Measurements from ENCODE around the gene SOX4. TPM values are rescaled to one million over a fixed set of nuclear protein-coding genes. Genes with fewer than 3 reads are reported as not detected.

SOX4 gene
- total RNA-seq, 4 donors from 2014 or later: 5.2 to 9.3 (median 8.1) TPM

DNA sequence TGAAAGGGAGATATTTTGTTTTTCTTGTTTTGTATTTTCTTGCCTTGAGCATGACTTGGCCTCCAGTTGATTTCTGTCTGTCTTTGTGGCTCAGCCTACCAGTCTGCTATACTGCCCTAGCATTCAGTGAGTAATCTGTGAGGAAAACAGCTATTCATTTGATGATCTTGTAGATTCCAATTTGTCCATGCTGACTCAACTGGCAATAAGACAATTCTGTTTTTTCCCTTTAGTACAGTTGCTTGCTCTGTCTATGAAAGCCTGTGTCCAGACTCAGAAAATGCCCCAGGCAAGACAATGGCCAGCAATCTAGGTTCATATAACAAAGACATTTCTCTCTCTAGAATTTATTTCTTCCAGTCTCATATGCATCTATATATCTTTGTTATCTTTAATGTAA is 10.9 kb upstream of the SOX4 start:
- TF ChIP-seq POLR2A (IDR thresholded peaks at IDR 0.05): no peak
- TF ChIP-seq, protein P1, sequence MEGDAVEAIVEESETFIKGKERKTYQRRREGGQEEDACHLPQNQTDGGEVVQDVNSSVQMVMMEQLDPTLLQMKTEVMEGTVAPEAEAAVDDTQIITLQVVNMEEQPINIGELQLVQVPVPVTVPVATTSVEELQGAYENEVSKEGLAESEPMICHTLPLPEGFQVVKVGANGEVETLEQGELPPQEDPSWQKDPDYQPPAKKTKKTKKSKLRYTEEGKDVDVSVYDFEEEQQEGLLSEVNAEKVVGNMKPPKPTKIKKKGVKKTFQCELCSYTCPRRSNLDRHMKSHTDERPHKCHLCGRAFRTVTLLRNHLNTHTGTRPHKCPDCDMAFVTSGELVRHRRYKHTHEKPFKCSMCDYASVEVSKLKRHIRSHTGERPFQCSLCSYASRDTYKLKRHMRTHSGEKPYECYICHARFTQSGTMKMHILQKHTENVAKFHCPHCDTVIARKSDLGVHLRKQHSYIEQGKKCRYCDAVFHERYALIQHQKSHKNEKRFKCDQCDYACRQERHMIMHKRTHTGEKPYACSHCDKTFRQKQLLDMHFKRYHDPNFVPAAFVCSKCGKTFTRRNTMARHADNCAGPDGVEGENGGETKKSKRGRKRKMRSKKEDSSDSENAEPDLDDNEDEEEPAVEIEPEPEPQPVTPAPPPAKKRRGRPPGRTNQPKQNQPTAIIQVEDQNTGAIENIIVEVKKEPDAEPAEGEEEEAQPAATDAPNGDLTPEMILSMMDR (IDR thresholded peaks at IDR 0.05): no peak
- TF ChIP-seq EP300 (IDR thresholded peaks at IDR 0.05): no peak
- peaks cover 0 to 9% (median 3%) of the 10 kb centered on the region in 4 donors for H3K4me1 ChIP-seq
- H3K27ac ChIP-seq: no peak overlapping the region
- H3K9me3 ChIP-seq: peaks cover 0 to 53% (median 5%) of the 10 kb centered on the region in 4 donors
- H3K4me3 ChIP-seq: no peak overlapping the region
- H3K36me3 ChIP-seq: no peaks in the 10 kb centered on the region
- no peak for DNase-seq (ENCODE audit: low spot score in 2 of 2)
- no peaks in the 10 kb centered on the region for H3K27me3 ChIP-seq

DNA sequence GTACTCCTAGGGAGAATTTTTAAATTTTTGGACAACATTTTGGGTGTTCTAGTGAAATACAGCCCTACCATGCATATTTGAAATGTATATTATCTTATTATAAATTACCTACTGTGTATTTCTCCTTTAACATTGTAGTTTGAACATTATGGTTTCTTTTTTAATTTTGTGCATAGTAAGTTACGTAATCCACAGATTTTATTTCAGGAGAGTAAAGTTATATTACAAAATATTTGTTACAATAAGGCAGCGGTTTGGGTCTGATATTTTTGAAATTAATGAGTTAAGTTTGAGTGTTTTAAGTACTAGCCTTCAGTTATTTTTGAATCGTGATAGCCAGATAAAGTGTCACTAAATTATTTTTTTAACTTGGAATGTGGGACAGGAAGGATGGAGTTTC is 7.3 kb upstream of the SOX4 start:
- Histone ChIP-seq H3K27ac (peak overlapping the region in 1 of 4 donors; percentile 92), H3K4me3 (no peak overlapping the region), H3K27me3 (no peaks in the 10 kb centered on the region), H3K4me1 (peaks cover 0 to 15% (median 3%) of the 10 kb centered on the region in 4 donors), H3K36me3 (no peaks in the 10 kb centered on the region), H3K9me3 (peaks cover 0 to 19% (median 3%) of the 10 kb centered on the region in 4 donors)
- DNase-seq (ENCODE audit: low spot score in 2 of 2): no peak
- 64 to 68% methylated on average over 3 of the region's 3 CpGs for WGBS, 2 donors
- TF ChIP-seq, protein P1 (IDR thresholded peaks at IDR 0.05): no peak
- TF ChIP-seq POLR2A (IDR thresholded peaks at IDR 0.05): no peak
- TF ChIP-seq EP300 (IDR thresholded peaks at IDR 0.05): no peak

- DNase-seq (ENCODE audit: low spot score in 2 of 2): peak; percentile 27 to 28
- peaks cover 0 to 14% (median 3%) of the 10 kb centered on the region in 4 donors for H3K9me3 ChIP-seq
- H3K27ac ChIP-seq: peak overlapping the region; percentile 47 to 92 (median 86)
- no peaks in the 10 kb centered on the region for H3K27me3 ChIP-seq
- TF ChIP-seq, protein P1 (IDR thresholded peaks at IDR 0.05): no peak
- TF ChIP-seq POLR2A (IDR thresholded peaks at IDR 0.05) (no peak), EP300 (IDR thresholded peaks at IDR 0.05) (no peak)
- no peaks in the 10 kb centered on the region for H3K36me3 ChIP-seq
- H3K4me1 ChIP-seq: peaks cover 0 to 15% (median 3%) of the 10 kb centered on the region in 4 donors
- peak overlapping the region; percentile 37 to 80 (median 64) for H3K4me3 ChIP-seq
- whole genome bisulfite sequencing, 2 donors: 8 to 11% methylated on average over 11 to 15 of the region's 15 CpGs
Observed at GRCh38 chr6:21586740-21587178, 6.8 kb upstream of the SOX4 start.

DNA sequence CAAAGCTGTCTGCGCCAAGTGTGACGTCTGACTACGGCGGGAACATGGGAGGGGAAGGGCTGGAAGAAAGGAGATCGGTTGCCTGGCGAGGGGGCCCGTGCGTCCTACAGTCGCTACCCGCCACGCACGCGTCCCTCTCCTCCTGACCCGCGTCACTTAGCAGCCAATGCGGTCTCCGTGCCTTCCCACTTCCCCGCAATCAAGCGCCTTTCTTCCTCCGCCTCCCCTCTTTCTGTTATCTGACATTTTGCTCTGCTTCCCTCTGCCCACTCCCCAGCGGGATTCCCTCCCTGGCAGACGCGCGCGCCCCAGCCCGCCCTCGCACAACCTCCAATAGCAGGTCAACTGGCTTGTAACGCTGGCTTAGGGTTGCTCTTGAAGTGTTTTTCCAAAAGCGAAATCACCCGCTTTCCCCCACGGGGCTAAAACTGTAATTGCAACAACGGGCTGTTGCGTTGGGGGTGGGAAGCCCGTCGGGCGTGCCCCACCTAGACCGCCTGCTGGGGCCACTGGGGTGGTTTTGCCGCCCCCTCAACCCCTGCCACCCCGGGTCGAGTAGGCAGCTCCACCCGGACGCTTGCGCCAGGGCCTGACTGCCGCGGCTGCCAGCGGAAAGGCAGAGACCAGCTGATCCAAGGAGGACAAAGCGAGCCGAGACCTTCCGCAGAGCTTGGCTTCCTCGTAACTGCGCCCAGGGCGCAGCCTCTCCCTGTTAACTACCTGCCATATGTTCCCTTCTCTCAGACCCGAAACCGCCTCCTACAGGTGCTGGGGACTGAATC is 6.2 kb upstream of the SOX4 start:
- Histone ChIP-seq H3K9me3 (peaks cover 0 to 8% (median 1%) of the 10 kb centered on the region in 4 donors), H3K27ac (peak overlapping the region; percentile 47 to 92 (median 86)), H3K4me3 (peak overlapping the region; percentile 37 to 80 (median 64)), H3K27me3 (no peaks in the 10 kb centered on the region), H3K4me1 (peaks cover 0 to 15% (median 3%) of the 10 kb centered on the region in 4 donors), H3K36me3 (no peaks in the 10 kb centered on the region)
- 1% methylated on average over 53 to 54 of the region's 54 CpGs for WGBS, 2 donors
- peak; percentile 17 to 27 for DNase-seq (ENCODE audit: low spot score in 2 of 2)
- TF ChIP-seq, protein P1 (IDR thresholded peaks at IDR 0.05): peak in 2 of 5 experiments; percentile 18 to 24
- TF ChIP-seq POLR2A (IDR thresholded peaks at IDR 0.05) (peak in 1 of 2 donors; percentile 19), EP300 (IDR thresholded peaks at IDR 0.05) (peak in 1 of 2 donors; percentile 29)

DNA sequence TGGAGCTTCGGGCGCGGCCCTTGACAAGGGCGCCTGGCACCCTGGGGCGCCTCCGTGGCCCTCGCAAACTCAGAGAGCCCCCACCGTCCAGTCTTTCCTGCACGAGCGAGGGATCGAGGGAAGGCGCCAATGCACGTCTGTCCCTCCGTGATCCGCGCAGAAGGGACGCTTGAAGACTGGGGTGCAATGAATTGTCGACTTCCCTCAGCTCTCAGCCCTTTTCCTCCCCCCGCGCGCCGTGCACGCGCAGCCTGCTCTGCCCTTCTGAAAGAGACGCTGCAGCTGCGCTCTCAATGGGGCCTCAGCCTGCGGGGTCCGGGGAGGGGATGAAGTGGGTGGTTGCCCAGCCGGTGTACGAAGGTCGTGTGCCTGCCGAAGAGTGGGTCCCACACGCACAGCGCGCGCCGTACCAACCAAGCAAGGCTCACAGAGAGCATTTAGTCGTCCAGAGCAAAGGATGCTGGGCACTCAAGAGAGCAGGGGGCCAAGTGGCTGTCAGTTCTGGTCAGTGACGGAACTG is 5.5 kb upstream of the SOX4 start:
- peak in 1 of 2 donors; percentile 12 for DNase-seq (ENCODE audit: low spot score in 2 of 2)
- H3K9me3 ChIP-seq: peaks cover 0 to 2% (median 0%) of the 10 kb centered on the region in 4 donors
- peak overlapping the region; percentile 37 to 80 (median 64) for H3K4me3 ChIP-seq
- TF ChIP-seq POLR2A (IDR thresholded peaks at IDR 0.05): no peak
- TF ChIP-seq, protein P1 (IDR thresholded peaks at IDR 0.05): no peak
- TF ChIP-seq EP300 (IDR thresholded peaks at IDR 0.05): no peak
- WGBS, 2 donors: 1 to 2% methylated on average over 19 to 34 of the region's 39 CpGs
- no peaks in the 10 kb centered on the region for H3K36me3 ChIP-seq
- no peaks in the 10 kb centered on the region for H3K27me3 ChIP-seq
- peaks cover 0 to 20% (median 3%) of the 10 kb centered on the region in 4 donors for H3K4me1 ChIP-seq
- peak overlapping the region; percentile 47 to 92 (median 86) for H3K27ac ChIP-seq
